HepG2 (cell line): ENCODE data around the gene ZNF839. TPM values are rescaled to one million over a fixed set of nuclear protein-coding genes. Genes with fewer than 3 reads are reported as not detected.

Experiments
- HDAC2 ChIP-seq: sonication (generic); formaldehyde crosslinking; IDR thresholded peaks from 2 replicates; pipeline ENCODE4 v1.4.0; 2020; ENCODE audit warnings: missing genetic modification reagents
- ISX ChIP-seq: sonication (generic); formaldehyde crosslinking; conservative IDR thresholded peaks from 2 replicates; pipeline ENCODE4 v1.5.0; 2020; ENCODE audit warnings: missing genetic modification reagents
- JUN ChIP-seq: sonication (generic); formaldehyde crosslinking; IDR thresholded peaks from 2 replicates; pipeline ENCODE4 v1.4.0; 2020; ENCODE audit warnings: mild to moderate bottlenecking, missing genetic modification reagents
- KDM1A ChIP-seq: IDR thresholded peaks from 2 replicates; pipeline ENCODE4 v1.6.1; 2016; ENCODE audit warnings: missing compliant biosample characterization
- SMAD3 ChIP-seq: sonication (generic); formaldehyde crosslinking; IDR thresholded peaks from 2 replicates; pipeline ENCODE4 v1.4.0; 2020; ENCODE audit warnings: missing genetic modification reagents
- SP2 ChIP-seq: sonication (generic); formaldehyde crosslinking; IDR thresholded peaks from 2 replicates; pipeline ENCODE4 v1.5.1; 2020; ENCODE audit warnings: mild to moderate bottlenecking, missing genetic modification reagents
- SYNCRIP ChIP-seq: fragments of 200-400 bp; formaldehyde crosslinking; IDR thresholded peaks from 2 replicates; pipeline ENCODE4 v1.6.1; 2018; ENCODE audit warnings: mild to moderate bottlenecking, low read depth, low read length; ENCODE audit not compliant: insufficient read depth
- ZNF20 ChIP-seq: sonication (generic); formaldehyde crosslinking; IDR thresholded peaks from 2 replicates; pipeline ENCODE4 v1.4.0; 2020; ENCODE audit warnings: mild to moderate bottlenecking, moderate library complexity, missing genetic modification reagents
- ZNF598 ChIP-seq: sonication (generic); formaldehyde crosslinking; IDR thresholded peaks from 2 replicates; pipeline ENCODE4 v1.5.1; 2020; ENCODE audit warnings: mild to moderate bottlenecking, missing genetic modification reagents, borderline replicate concordance
- ZNF780A ChIP-seq: sonication (generic); formaldehyde crosslinking; IDR thresholded peaks from 2 replicates; pipeline ENCODE4 v1.8.0; 2022; ENCODE audit warnings: mild to moderate bottlenecking, missing genetic modification reagents, moderate library complexity
- polyA plus RNA-seq, 8 experiments: library from polyadenylated mRNA; depleted of rRNA in 3 of 8; stranded (reverse) in 7 of 8; unstranded in 1 of 8; fragments of >200 nt; fragmentation: Illumina TruSeq in 4 of 8; extraction: Trizol in 4 of 8; gene quantifications; 2 replicates each; pipeline versions ENCODE4 v1.2.1 to v1.2.3, GENCODE V29; 2011 to 2016; ENCODE audit warnings: low read depth in 4 of 8, missing spikeins in 1 of 8, mixed read lengths in 1 of 8; ENCODE audit not compliant: insufficient read depth in 1 of 8
- total RNA-seq, 5 experiments: library from RNA; depleted of rRNA; stranded (reverse); fragments of >200 nt; fragmentation: Illumina TruSeq; extraction: Trizol; gene quantifications; 2 replicates each; pipeline ENCODE4 v1.2.3, GENCODE V29; 2016; ENCODE audit warnings: low read depth in 1 of 5
- TF ChIP-seq, protein P1 (sequence below): sonication (generic); formaldehyde crosslinking; IDR thresholded peaks from 2 replicates; pipeline ENCODE4 v1.4.0; 2020; ENCODE audit warnings: missing genetic modification reagents
- TF ChIP-seq, protein P2 (sequence below): IDR thresholded peaks from 2 replicates; pipeline ENCODE4 v1.6.1; 2016; ENCODE audit warnings: missing biosample characterization, missing genetic modification reagents, low read depth
- TF ChIP-seq, protein P3 (sequence below), 2 experiments: fragments of 450-650 bp in 1 of 2; sonication (generic) in 1 of 2; formaldehyde crosslinking in 1 of 2; IDR thresholded peaks; 2 replicates each; pipeline versions ENCODE4 v1.6.1 to v1.8.0; 2016 to 2022; ENCODE audit warnings: antibody characterized with exemption in 1 of 2, mild to moderate bottlenecking in 1 of 2, missing genetic modification reagents in 1 of 2
- TF ChIP-seq, protein P4 (sequence below): sonication (generic); formaldehyde crosslinking; IDR thresholded peaks from 2 replicates; pipeline ENCODE4 v1.5.0; 2020; ENCODE audit warnings: missing genetic modification reagents, mild to moderate bottlenecking, borderline replicate concordance

ZNF839 gene
- total and polyA plus RNA-seq, 2 of the 13 experiments (the other 11 are each of a cell fraction or from before 2014, with no cell fraction given) = 11.1 to 12.8 TPM

DNA sequence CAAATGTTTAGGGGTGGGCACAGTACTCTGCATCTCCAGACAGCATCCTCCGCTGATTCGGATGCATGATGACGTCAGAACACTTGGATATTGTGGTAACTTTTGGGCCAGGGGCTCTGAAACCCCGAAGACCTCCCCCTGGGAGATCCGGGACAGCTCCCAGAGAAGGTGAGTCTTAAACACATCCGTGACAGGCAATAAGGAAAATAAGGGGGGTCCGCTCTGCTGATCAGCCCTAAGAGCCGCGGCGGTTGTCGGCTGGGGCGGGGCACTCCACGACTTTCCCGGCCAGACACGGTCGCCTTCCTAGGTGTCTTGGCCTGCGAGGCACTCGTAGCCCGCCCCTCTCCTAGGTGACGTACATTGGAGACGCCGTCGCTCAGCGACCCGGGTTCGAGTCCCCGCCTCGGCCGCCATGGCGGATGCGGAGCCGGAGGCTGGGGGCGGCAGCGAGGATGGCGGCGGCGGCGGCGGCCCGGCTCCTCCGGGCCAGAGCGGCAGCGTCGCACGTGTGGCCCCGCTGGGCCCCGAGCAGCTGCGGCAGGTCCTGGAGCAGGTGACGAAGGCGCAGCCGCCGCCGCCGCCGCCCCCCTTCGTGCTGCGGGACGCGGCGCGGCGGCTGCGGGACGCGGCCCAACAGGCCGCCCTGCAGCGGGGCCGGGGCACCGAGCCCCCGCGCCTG lies at the start of gene ZNF839 (continued):
- TF ChIP-seq, protein P1, sequence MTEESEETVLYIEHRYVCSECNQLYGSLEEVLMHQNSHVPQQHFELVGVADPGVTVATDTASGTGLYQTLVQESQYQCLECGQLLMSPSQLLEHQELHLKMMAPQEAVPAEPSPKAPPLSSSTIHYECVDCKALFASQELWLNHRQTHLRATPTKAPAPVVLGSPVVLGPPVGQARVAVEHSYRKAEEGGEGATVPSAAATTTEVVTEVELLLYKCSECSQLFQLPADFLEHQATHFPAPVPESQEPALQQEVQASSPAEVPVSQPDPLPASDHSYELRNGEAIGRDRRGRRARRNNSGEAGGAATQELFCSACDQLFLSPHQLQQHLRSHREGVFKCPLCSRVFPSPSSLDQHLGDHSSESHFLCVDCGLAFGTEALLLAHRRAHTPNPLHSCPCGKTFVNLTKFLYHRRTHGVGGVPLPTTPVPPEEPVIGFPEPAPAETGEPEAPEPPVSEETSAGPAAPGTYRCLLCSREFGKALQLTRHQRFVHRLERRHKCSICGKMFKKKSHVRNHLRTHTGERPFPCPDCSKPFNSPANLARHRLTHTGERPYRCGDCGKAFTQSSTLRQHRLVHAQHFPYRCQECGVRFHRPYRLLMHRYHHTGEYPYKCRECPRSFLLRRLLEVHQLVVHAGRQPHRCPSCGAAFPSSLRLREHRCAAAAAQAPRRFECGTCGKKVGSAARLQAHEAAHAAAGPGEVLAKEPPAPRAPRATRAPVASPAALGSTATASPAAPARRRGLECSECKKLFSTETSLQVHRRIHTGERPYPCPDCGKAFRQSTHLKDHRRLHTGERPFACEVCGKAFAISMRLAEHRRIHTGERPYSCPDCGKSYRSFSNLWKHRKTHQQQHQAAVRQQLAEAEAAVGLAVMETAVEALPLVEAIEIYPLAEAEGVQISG = peak; percentile 89
- TF ChIP-seq SP2 (CRISPR knock-in tag) (no peak), ZNF780A (CRISPR knock-in tag) (no peak), ISX (CRISPR knock-in tag) (no peak), HDAC2 (peak; percentile 64; the same call in 1 of the 2 replicates), ZNF598 (CRISPR knock-in tag) (no peak; the same call in 1 of the 2 replicates), JUN (CRISPR knock-in tag) (no peak), ZNF20 (CRISPR knock-in tag) (no peak), KDM1A (CRISPR knock-in tag) (no peak), SMAD3 (CRISPR knock-in tag) (peak; percentile 54; the same call in 1 of the 2 replicates), SYNCRIP (no peak)
- TF ChIP-seq, protein P2, sequence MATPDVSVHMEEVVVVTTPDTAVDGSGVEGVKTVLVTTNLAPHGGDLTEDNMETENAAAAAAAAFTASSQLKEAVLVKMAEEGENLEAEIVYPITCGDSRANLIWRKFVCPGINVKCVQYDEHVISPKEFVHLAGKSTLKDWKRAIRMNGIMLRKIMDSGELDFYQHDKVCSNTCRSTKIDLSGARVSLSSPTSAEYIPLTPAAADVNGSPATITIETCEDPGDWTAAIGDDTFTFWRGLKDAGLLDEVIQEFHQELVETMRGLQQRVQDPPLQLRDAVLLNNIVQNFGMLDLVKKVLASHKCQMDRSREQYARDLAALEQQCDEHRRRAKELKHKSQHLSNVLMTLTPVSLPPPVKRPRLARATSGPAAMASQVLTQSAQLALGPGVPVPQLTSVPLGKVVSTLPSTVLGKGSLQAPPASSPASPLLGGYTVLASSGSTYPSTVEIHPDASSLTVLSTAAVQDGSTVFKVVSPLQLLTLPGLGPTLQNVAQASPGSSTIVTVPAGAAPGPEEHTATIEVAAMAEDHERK (CRISPR knock-in tag) = no peak
- TF ChIP-seq, protein P3, sequence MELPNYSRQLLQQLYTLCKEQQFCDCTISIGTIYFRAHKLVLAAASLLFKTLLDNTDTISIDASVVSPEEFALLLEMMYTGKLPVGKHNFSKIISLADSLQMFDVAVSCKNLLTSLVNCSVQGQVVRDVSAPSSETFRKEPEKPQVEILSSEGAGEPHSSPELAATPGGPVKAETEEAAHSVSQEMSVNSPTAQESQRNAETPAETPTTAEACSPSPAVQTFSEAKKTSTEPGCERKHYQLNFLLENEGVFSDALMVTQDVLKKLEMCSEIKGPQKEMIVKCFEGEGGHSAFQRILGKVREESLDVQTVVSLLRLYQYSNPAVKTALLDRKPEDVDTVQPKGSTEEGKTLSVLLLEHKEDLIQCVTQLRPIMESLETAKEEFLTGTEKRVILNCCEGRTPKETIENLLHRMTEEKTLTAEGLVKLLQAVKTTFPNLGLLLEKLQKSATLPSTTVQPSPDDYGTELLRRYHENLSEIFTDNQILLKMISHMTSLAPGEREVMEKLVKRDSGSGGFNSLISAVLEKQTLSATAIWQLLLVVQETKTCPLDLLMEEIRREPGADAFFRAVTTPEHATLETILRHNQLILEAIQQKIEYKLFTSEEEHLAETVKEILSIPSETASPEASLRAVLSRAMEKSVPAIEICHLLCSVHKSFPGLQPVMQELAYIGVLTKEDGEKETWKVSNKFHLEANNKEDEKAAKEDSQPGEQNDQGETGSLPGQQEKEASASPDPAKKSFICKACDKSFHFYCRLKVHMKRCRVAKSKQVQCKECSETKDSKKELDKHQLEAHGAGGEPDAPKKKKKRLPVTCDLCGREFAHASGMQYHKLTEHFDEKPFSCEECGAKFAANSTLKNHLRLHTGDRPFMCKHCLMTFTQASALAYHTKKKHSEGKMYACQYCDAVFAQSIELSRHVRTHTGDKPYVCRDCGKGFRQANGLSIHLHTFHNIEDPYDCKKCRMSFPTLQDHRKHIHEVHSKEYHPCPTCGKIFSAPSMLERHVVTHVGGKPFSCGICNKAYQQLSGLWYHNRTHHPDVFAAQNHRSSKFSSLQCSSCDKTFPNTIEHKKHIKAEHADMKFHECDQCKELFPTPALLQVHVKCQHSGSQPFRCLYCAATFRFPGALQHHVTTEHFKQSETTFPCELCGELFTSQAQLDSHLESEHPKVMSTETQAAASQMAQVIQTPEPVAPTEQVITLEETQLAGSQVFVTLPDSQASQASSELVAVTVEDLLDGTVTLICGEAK (IDR thresholded peaks at IDR 0.05) = no peak
- TF ChIP-seq, protein P3 (CRISPR knock-in tag; IDR thresholded peaks at IDR 0.05) = peak; percentile 25; the same call in 1 of the 2 replicates
- TF ChIP-seq, protein P4, sequence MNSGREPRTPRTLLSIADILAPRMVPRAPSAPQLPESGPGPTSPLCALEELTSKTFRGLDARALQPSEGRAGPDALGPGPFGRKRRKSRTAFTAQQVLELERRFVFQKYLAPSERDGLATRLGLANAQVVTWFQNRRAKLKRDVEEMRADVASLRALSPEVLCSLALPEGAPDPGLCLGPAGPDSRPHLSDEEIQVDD = no peak
